B cell (primary cell): ENCODE results near the gene TSPAN15. TPM values are rescaled to one million over a fixed set of nuclear protein-coding genes. Genes with fewer than 3 reads are reported as not detected.

Source experiments
- ATAC-seq: fragments of 200-7000 bp; cut with Tn5 transposase; one replicate; pipeline ENCODE4 v1.10.0; 2021; ENCODE audit warnings: low read depth, mild to moderate bottlenecking, moderate number of reproducible peaks, moderate library complexity
- CTCF ChIA-PET: fragments of 350-600 bp; sonication (Branson Sonifier 250); formaldehyde crosslinking; loops from one replicate; lab custom pipeline; 2021; ENCODE audit warnings: antibody characterized with exemption, inconsistent platforms; lab: Charles Lee
- POLR2A ChIA-PET: fragments of 350-600 bp; sonication (Branson Sonifier 250); formaldehyde crosslinking; loops from one replicate; lab custom pipeline; 2021; ENCODE audit warnings: antibody characterized with exemption; lab: Charles Lee
- DNase-seq: peaks from one replicate; pipeline ENCODE4 v3.0.0; 2013
- H2AFZ ChIP-seq: 2 replicates; pipeline ENCODE4 v1.6.1; 2012; ENCODE audit warnings: mild to moderate bottlenecking, low read depth, low read length; ENCODE audit not compliant: insufficient read depth, poor library complexity, severe bottlenecking
- H3K27ac ChIP-seq, 2 donors: 1 replicate in 1 of 2; 2 replicates in 1 of 2; pipeline ENCODE4 v1.5.1; 2012 to 2013; ENCODE audit warnings: low read length in 2 of 2, mild to moderate bottlenecking in 2 of 2, moderate library complexity in 1 of 2
- H3K27me3 ChIP-seq, 4 experiments: fragments of 200-600 bp in 1 of 4; sonication (generic) in 1 of 4; replicated peaks in 1 of 4; 1 replicate in 2 of 4; 2 replicates in 2 of 4; pipeline versions ENCODE4 v1.6.1 to v1.7.0; 2013 to 2016; ENCODE audit warnings: low read length in 3 of 4, mild to moderate bottlenecking in 2 of 4, mixed read lengths in 1 of 4, moderate library complexity in 1 of 4; ENCODE audit not compliant: insufficient read depth in 4 of 4, control insufficient read depth in 3 of 4; ENCODE audit errors: control extremely low read depth in 1 of 4
- H3K36me3 ChIP-seq, 2 experiments: replicated peaks in 1 of 2; 1 replicate in 1 of 2; 2 replicates in 1 of 2; pipeline versions ENCODE4 v1.6.1 to v1.7.1; 2013; ENCODE audit warnings: low read length in 1 of 2; ENCODE audit not compliant: insufficient read depth in 2 of 2, control insufficient read depth in 1 of 2; ENCODE audit errors: control extremely low read depth in 1 of 2, extremely low read depth in 1 of 2
- H3K4me1 ChIP-seq, 2 donors: fragments of 200-600 bp in 1 of 2; sonication (generic) in 1 of 2; 1 replicate in 1 of 2; 2 replicates in 1 of 2; pipeline versions ENCODE4 v1.5.1 to v1.6.1; 2013 to 2017; ENCODE audit warnings: low read length in 2 of 2; ENCODE audit not compliant: control insufficient read depth in 2 of 2, insufficient read depth in 2 of 2
- H3K4me2 ChIP-seq: replicated peaks from 2 replicates; pipeline ENCODE3; 2012; ENCODE audit warnings: mild to moderate bottlenecking, low read depth, low read length; ENCODE audit not compliant: poor library complexity, severe bottlenecking
- H3K4me3 ChIP-seq, 5 experiments: fragments of 200-600 bp in 1 of 5; sonication (generic) in 1 of 5; 1 replicate in 3 of 5; 2 replicates in 2 of 5; pipeline versions ENCODE4 v1.5.1 to v1.7.0; 2011 to 2016; ENCODE audit warnings: low read length in 4 of 5, mild to moderate bottlenecking in 4 of 5, low read depth in 2 of 5, control low read depth in 1 of 5, moderate library complexity in 1 of 5; ENCODE audit not compliant: insufficient read depth in 1 of 5; ENCODE audit errors: control extremely low read depth in 1 of 5, extremely low read depth in 1 of 5
- H3K79me2 ChIP-seq: fragments of 200-600 bp; sonication (generic); one replicate; pipeline ENCODE4 v1.6.0; 2016; ENCODE audit warnings: low read length; ENCODE audit not compliant: control insufficient read depth, insufficient read depth
- H3K9ac ChIP-seq: fragments of 200-600 bp; sonication (generic); 2 replicates; pipeline ENCODE4 v1.6.1; 2017; ENCODE audit warnings: mild to moderate bottlenecking, low read length, moderate library complexity
- H3K9me3 ChIP-seq, 3 donors: one replicate each; pipeline versions ENCODE4 v1.6.1 to v1.7.1; 2013; ENCODE audit warnings: low read length in 2 of 3; ENCODE audit not compliant: control insufficient read depth in 2 of 3, insufficient read depth in 1 of 3; ENCODE audit errors: control extremely low read depth in 1 of 3
- H4K20me1 ChIP-seq: 2 replicates; pipeline ENCODE4 v1.6.0; 2012; ENCODE audit warnings: mild to moderate bottlenecking, low read length; ENCODE audit not compliant: insufficient read depth, control insufficient read depth, poor library complexity, severe bottlenecking
- H3K27ac Mint-ChIP-seq: one replicate; pipeline ENCODE4 v1.8.0; 2021; ENCODE audit warnings: mixed read lengths
- H3K27me3 Mint-ChIP-seq: one replicate; pipeline ENCODE4 v1.8.0; 2021; ENCODE audit warnings: mixed read lengths
- H3K4me1 Mint-ChIP-seq: one replicate; pipeline ENCODE4 v1.8.0; 2021; ENCODE audit warnings: mixed read lengths
- H3K4me3 Mint-ChIP-seq: one replicate; pipeline ENCODE4 v1.8.0; 2021; ENCODE audit warnings: mixed read lengths
- H3K9me3 Mint-ChIP-seq: one replicate; pipeline ENCODE4 v1.8.0; 2022; ENCODE audit warnings: mixed read lengths; ENCODE audit not compliant: insufficient read depth
- EZH2 ChIP-seq: IDR thresholded peaks from 2 replicates; pipeline ENCODE4 v1.6.1; 2012; ENCODE audit warnings: borderline replicate concordance, low read depth, mild to moderate bottlenecking, moderate library complexity, low read length; ENCODE audit not compliant: insufficient read depth, poor library complexity, severe bottlenecking
- WGBS: methylation state at CpG from one replicate; pipeline ENCODE4 v1.1.5; 2013; ENCODE audit warnings: missing lambda C conversion rate; ENCODE audit not compliant: insufficient coverage; 5-methylcytosine and 5-hydroxymethylcytosine counted together
- intact Hi-C: fragments of 100-400 bp; cut with micrococcal nuclease; formaldehyde crosslinking; loops from one replicate; pipeline ENCODE4 v1.10.0; 2022
- polyA plus RNA-seq: library from polyadenylated mRNA; depleted of rRNA; stranded (reverse); fragments of >200 nt; gene quantifications from 2 replicates; pipeline ENCODE4 v1.2.3, GENCODE V29; 2012
- total RNA-seq, 2 donors: library from RNA; stranded (reverse); fragments of 120-200 nt in 1 of 2; gene quantifications; 1 replicate in 1 of 2; 2 replicates in 1 of 2; pipeline versions ENCODE4 v1.2.3 to v1.2.4, GENCODE V29; 2013 to 2022
- TF ChIP-seq, protein P1 (sequence below): fragments of 200-600 bp; IDR thresholded peaks from one replicate; pipeline ENCODE4 v1.8.0; 2022; ENCODE audit warnings: antibody characterized with exemption, mild to moderate bottlenecking

The TSPAN15 gene
- total and polyA plus RNA-seq, 2 donors (not counting 1 experiment from before 2014, with no cell fraction given), result 0.13 to 0.52 TPM

- Histone ChIP-seq H3K79me2 (no peaks in the 10 kb centered on the region), H3K9me3 (no peaks in the 10 kb centered on the region), H3K27ac (no peak overlapping the region), H3K36me3 (no peaks in the 10 kb centered on the region), H3K4me3 (no peak overlapping the region), H2AFZ (no peak overlapping the region), H3K9ac (no peak overlapping the region), H3K4me1 (peaks cover 0 to 5% of the 10 kb centered on the region in 2 donors), H4K20me1 (no peaks in the 10 kb centered on the region), H3K27me3 (no peaks in the 10 kb centered on the region), H3K4me2 (no peak overlapping the region)
- ChIA-PET CTCF (no interaction called here), POLR2A (no interaction called here)
- no peak for ATAC-seq
- Mint-ChIP-seq H3K27ac (no peak overlapping the region), H3K27me3 (peaks cover 13% of the 10 kb centered on the region), H3K9me3 (no peaks in the 10 kb centered on the region), H3K4me1 (peaks cover 5% of the 10 kb centered on the region), H3K4me3 (no peak overlapping the region)
- DNase-seq, result no peak
- no peak for TF ChIP-seq EZH2
- TF ChIP-seq, protein P1, sequence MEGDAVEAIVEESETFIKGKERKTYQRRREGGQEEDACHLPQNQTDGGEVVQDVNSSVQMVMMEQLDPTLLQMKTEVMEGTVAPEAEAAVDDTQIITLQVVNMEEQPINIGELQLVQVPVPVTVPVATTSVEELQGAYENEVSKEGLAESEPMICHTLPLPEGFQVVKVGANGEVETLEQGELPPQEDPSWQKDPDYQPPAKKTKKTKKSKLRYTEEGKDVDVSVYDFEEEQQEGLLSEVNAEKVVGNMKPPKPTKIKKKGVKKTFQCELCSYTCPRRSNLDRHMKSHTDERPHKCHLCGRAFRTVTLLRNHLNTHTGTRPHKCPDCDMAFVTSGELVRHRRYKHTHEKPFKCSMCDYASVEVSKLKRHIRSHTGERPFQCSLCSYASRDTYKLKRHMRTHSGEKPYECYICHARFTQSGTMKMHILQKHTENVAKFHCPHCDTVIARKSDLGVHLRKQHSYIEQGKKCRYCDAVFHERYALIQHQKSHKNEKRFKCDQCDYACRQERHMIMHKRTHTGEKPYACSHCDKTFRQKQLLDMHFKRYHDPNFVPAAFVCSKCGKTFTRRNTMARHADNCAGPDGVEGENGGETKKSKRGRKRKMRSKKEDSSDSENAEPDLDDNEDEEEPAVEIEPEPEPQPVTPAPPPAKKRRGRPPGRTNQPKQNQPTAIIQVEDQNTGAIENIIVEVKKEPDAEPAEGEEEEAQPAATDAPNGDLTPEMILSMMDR, result no peak
- intact Hi-C loops, result no loop called here
- WGBS, result 82% methylated on average over 15 of the region's 18 CpGs
These were observed 52.0 kb downstream of the TSPAN15 start for GRCh38 chr10:69503001-69503895.

- CTCF ChIA-PET, result no interaction called here
These were observed 52.6 kb downstream of the TSPAN15 start for GRCh38 chr10:69503896-69504265.

More at GRCh38 chr10:69503896-69504265, 52.6 kb downstream of the TSPAN15 start:
- TF ChIP-seq, protein P1, result no peak
- no peak for TF ChIP-seq EZH2
- no peak overlapping the region for H3K4me2 ChIP-seq
- H3K4me1 ChIP-seq, result peaks cover 0 to 5% of the 10 kb centered on the region in 2 donors
- H3K79me2 ChIP-seq, result no peaks in the 10 kb centered on the region
- Mint-ChIP-seq H3K4me1 (peaks cover 5% of the 10 kb centered on the region), H3K27me3 (peaks cover 16% of the 10 kb centered on the region), H3K4me3 (no peak overlapping the region), H3K27ac (no peak overlapping the region), H3K9me3 (no peaks in the 10 kb centered on the region)
- H2AFZ ChIP-seq, result no peak overlapping the region
- no peak overlapping the region for H3K27ac ChIP-seq
- no peak overlapping the region for H3K4me3 ChIP-seq
- H3K36me3 ChIP-seq, result no peaks in the 10 kb centered on the region
- H3K27me3 ChIP-seq, result no peaks in the 10 kb centered on the region
- no peak for DNase-seq
- POLR2A ChIA-PET, result no interaction called here
- no peaks in the 10 kb centered on the region for H4K20me1 ChIP-seq
- no peak for ATAC-seq
- WGBS, result 95% methylated on average over 10 of the region's 11 CpGs
- no peaks in the 10 kb centered on the region for H3K9me3 ChIP-seq
- no peak overlapping the region for H3K9ac ChIP-seq
- intact Hi-C loops, result no loop called here
